Erythroblast (primary cell): ENCODE measurements around the gene GSTM4.

ENCODE experiments used
- GATA1 ChIP-seq: IDR thresholded peaks from 2 replicates; pipeline ENCODE4 v1.6.1; 2011; ENCODE audit warnings: low read depth, mild to moderate bottlenecking, control low read depth, low read length, moderate library complexity
- POLR2A ChIP-seq: IDR thresholded peaks from 2 replicates; pipeline ENCODE4 v1.6.1; 2011; ENCODE audit warnings: mild to moderate bottlenecking, low read length

- TF ChIP-seq POLR2A (no peak), GATA1 (no peak)
Observed at GRCh38 chr1:109689844-109690405, 34.0 kb downstream of the GSTM4 start.
